GM18520 (cell line): ENCODE data around the gene NAPG.
"Not testable (repeated sequence)": the region's sequence is repeated elsewhere in the genome, so short reads cannot be mapped to it uniquely, and the experiment has no call there.

Experiments
- ATAC-seq: cut with Tn5 transposase; IDR thresholded peaks from one replicate; pipeline ENCODE4 v1.9.1; 2021; ENCODE audit not compliant: unreplicated experiment

NAPG gene

DNA sequence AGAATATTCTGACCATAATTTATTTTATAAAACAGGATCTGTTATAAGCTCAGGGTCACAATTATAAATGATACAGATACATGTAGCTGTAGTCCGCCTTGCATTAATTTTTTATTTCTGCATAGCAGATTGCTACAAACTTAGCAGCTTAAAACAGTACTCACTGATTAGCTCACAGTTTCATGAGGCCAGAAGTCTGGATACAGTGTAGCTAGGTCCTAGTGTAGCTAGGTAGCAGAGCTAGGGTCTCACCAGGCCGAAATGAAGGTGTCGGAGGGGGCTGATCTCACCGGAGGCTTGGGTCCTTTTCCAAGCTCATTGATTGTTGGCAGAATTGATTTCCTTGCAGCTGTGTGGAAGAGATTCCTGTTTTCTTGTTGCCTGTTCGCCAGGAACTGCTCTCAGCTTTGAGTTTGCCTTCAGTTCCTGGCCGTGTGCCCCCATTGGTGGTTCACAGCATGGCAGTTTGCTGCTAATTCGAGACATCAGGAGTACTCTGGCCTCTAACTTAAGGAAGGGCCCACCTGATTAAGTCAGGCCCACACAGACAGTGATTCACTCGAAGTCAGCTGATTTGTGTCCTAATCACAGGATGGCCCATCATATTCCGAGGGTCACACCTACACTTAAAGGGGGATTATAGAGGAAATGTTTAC lies 18.4 kb downstream of the NAPG start:
- no peak for ATAC-seq

DNA sequence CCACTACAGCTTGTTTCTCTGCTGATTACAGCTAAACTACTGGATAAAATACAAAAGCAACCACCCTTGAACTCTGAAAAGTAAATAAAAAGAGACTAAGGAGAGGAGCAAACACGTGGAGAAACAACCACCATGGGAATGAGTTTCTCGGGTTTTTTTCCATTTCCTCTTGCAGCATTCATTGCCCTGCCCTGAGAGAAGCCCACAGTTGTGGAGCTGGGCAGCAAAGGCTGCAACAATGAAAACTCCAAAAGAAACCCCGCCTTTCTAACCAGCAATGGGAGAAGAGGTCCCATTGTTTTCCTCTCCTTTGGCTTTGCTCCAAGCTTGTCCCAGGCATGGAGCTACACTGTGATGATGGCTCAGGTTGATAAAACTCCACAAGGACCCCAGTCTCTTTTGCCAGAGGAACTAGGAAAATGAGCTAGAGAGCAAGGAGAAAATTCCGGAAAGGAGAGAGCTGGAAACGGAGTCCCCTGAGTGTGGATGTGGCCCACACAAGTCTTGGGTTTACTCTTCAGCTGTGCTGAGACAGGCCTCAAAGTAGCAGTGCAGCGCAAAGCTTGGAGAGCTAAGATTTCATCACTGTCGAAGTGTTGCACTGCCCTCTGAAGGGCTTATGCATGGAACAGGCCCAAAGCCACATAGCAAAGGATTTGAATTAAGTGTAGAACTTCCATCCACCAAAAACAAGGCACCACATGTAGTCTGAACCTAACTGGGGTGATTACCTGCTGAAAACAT lies 20.9 kb downstream of the NAPG start:
- ATAC-seq = no peak

DNA sequence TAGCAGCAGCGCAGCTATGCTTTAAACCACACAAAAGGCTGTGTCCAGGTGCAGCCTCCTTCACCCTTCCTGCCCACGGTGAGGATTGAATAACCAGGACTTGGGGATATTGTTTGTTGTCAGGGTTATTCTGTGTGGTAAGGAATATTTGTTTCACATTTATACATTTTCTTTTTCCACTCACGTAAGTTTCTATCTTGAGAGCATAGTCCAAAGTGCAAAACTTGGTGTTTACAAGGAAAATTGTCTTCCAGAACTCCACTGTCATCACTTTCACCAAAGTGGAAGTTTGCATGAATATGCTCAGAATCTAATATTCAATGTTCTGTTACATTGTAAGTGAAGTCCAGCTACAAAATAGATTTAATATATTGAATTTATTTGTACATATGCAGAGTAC lies 26.4 kb downstream of the NAPG start:
- ATAC-seq = no peak

DNA sequence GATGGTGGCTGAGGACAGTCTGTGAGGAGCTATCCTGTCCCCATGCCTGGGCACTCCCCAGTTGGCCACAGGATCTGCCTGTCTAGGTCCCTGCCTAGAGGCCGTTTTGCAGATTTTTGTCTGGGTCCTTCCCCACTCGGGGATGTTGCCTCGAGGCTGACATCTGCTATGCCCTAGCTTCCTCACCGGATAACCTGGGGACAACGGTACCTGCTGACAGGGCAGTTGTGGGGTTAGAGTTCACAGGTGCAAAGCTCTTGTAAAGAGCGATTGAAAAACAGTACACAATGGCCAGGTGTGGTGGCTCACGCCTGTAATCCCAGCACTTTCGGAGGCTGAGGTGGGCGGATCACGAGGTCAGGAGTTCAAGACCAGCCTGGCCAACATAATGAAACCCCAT lies 30.4 kb downstream of the NAPG start:
- ATAC-seq = not testable (repeated sequence)

DNA sequence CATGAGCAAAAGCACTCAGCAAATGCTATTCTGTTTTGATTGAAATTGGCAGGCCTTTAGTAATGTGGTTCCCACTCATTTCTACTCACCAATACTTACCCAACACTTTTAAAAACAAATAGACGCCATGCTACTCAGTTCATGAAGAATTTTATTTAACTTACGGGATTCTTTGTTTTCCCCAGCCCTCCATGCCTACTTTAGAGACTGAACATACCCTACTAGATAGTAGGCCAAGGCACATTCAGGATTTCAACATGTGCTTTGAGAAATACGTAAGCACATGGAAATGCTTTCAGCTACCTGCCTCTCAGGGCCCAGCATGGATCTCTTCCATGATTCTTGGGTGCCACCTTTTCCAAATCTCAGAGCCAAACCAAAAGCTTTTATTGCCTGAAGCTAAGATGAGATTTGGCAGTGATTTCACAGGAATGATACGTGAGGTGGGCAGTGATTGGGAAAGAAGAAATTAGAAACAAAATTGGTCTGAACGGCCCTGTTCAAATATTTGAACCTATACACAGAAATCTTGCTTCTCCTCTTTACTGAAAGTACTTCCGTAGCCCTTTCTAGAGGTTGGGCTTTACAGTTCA lies 31.4 kb downstream of the NAPG start:
- no peak for ATAC-seq

DNA sequence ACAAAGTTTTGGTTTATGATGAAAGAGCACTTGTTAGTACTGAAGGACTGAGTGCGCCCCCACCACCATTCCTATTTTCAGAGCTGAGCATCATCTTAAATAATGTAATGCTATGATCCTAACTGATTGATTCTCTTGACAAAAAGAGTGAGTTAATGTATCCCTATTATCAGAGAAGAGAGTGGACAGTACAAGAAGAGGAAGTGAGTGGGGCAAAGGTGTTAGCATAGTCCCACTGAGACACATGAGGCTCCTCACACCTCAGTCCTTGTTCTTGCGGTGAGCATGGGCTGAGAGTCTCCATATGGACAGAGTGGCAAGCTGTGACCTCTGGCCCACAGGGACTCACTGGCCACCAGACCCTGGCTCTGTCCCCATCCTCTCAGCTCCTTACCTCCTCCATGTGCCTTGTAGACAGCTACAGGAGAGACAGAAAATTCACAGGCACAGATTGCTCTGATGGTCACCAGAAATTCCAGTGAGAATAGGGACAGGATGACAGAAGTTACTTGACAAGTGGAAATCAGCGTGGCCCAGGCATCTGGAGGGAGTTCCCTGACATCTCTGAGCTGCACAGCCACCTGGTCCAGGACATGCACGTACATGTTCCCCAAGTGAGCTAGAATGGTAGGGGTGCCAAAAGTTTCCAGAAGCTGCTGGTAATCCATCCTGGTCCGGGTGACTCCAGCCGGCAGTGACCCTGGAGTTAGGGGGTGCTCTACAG lies 32.6 kb downstream of the NAPG start:
- ATAC-seq = no peak

DNA sequence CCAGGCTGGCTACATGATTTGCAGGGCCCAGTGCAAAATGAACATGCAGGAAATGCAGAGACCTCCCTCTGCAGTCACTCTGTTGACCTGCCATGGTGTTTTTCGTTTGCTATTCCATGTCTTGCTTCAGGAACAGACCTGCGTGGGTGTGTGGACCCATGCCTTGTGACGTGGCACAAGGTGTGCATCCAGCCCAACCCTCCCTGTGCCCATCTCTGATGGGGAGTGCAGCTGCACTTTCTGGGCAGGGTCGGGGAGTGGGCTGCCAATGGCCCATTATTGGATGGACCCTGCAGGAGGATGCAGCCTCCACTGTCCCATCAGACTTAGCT lies 33.1 kb downstream of the NAPG start:
- ATAC-seq = no peak

DNA sequence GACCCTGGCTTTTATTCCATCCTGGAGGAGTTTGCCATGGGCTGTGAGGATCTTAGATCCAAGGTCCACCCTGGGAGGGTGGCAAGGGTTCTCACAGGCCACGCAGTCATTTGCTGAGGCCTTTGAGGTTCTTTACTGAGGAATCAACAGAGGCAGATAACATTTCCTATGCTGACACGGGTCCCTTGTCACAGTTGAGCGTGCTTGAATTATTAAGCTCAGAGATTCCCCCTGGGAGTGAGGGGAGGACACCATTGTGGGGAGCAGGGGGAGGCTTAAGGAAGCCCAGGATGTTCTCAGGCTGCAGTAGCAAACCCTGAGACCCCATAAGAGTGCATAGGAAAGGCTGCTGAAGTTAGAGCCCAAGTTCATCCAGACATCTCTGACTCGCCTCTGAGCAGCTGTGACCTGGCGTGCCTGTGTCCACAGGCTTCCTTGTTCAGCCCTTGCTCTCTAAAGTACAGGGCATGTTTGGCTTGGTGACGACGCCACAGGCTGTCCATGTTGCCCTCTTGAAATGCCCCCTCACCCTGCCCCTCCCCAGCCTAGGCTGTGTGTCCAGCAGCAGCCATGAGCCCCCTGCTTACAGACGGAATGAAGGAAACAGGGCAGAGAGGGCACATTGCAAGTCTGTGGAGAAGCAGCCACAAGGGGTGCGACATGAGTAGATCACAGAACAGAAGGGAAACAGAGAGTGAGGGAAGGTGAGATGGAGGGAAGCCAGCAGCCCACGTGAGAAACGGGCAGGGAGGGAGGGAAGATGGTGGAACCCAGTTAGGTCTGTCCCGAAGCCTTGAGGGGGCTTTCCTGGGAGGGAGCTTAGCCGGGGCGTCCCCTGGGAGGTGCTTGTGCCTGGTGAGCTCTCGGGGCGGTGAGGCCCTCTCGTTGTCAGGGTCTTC lies 34.0 kb downstream of the NAPG start:
- ATAC-seq = no peak

DNA sequence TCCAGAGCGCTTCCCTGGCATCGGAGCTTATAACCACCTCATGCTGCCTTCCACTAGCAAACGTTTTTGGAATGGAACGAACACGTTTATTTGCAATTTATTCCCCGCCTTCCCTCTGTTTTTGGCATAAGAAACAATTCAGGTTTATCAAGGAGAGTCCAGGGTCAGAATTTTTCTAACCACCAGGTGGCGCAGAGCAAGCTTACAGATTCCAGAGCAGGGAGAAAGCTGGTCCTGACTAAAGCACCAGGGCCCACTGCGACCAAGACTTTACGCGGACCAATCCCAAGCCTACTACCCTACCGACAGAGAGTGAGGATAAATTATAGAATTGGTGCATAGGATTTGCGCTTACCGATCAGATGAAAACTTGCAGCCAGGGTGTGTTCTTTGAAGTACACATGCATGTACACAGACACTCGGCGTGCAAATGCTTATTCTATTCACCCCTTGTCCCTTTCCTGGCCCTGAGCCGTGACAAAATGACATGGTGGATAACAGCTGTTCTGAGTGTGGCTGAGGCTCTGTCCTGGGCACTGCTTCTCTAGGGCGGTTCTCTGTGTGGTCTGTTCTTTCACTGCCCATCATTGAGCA lies 34.7 kb downstream of the NAPG start:
- no peak for ATAC-seq

DNA sequence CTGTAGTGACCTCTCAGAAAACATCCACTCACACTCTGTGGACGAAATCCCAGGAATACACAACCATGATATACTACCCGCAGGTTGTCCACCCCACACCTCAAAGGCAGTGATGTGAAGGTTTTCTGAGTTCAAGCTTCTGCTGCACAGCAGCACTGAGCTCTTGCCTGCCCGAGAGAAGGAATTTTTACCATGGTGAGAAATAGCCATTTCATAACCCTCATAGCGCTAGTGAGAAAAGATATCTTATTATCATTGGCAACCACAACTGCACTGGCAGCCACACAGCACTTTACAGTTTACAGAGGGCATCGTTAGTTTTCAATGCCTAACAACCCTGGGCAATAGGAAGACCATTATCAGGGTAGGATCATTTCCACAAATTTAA lies 36.9 kb downstream of the NAPG start:
- no peak for ATAC-seq

DNA sequence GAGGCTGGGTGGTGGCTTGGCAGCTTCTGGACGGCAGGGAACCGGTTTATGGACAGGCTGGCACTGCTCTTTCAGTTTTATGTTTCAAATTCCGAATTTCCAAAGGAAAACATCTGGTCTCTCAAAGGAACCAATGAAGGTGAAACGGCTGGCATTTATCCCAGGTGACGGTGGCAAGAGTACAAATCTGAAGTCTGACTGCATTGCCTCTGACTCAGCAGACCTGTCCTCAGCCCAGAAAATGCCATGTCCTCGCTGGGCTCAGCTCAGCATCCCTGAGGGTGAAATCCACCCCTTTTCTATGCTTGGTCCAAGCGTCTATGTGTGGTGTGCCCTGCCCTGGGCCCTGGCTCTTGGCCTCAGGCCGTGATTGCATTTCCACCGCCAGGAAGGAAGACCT lies 38.1 kb downstream of the NAPG start:
- no peak for ATAC-seq

DNA sequence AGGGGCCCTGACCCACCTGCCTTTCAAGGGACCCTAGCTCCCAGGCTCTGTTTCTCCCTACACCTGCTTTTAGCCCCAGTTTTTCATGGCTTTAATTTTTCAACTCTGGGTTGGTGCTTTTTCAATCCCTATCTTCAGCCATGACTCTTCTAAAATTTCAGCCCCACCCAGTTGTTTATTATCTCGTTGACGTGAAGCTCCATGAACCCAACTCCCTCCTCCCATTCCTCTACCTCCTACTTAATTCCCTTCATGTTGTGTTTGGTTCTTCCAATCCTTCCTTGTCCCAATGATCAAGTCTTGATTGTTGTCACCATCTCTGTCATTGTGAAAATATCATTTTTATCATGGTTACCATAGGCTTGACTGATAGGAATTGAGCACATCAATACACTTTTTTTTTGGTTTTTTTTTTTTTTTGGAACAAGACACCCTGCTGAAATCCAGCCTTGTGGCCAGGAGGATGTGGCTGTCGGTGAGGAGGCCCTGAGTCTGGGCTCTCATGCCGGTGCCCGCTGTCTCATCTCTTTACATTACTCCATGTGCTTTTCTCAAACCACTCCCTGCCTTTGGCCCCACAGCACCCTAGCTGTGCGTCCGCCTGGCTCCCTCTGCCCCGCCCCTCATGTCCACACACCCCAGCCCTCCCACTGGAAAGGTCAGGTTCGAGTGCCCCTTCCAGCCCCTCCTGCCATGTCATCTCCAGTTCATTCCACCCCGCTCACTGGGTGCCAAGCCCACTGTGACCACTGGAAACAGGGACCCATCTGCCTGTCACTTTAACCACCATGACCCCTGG lies 39.3 kb downstream of the NAPG start:
- no peak for ATAC-seq

DNA sequence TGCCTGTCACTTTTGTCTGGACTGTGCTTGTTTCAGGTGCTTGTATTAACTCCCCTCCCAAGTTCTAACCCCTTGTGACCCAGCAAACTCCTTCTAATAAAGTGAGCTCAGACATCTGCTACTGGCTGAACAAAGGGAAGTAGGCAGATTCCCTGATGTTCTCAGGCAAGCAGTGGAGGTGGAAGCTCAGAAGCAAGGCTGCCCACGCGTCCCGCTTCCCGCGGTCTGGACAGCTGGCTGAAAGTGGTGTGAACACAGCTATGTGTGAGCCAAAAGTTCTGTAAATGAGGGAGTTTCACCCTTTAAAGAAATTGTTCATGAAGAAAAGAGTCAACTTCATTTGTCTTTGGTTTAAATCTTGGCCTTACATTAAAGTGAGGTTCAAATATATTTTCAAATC lies 40.0 kb downstream of the NAPG start:
- ATAC-seq = no peak

DNA sequence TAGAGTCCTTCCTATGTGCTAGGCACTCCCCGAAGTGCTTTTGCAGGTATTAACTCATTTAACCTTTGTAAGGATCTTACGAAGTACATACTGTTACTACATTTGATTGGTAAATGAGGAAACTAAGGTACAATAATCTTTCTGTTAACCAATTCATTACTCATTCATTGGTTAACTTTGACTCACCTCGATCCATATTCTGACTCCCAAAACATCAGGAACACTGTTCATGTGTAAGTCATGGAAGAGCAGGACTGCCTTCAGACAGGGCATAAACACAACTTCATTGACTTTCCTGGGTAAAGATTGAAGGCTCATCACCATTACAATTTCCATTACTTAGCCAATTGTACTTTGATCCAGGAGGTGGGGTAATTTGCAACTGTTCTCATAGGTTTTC lies 40.6 kb downstream of the NAPG start:
- no peak for ATAC-seq

DNA sequence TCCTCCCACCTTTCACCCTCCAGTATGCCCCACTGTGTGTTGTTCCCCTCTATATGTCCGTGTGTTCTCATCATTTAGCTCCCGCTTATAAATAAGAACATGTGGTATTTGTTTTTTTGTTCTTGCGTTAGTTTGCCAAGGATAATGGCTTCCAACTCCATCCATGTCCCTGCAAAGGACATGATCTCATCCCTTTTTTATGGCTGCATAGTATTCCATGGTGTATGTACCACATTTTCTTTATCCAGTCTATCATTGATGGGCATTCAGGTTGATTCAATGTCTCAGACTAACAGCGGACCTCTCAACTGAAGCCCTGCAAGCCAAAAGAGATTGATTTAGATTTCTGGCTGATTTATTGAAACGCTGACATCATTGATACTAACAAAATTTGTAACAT lies 44.1 kb downstream of the NAPG start:
- ATAC-seq = not testable (repeated sequence)

DNA sequence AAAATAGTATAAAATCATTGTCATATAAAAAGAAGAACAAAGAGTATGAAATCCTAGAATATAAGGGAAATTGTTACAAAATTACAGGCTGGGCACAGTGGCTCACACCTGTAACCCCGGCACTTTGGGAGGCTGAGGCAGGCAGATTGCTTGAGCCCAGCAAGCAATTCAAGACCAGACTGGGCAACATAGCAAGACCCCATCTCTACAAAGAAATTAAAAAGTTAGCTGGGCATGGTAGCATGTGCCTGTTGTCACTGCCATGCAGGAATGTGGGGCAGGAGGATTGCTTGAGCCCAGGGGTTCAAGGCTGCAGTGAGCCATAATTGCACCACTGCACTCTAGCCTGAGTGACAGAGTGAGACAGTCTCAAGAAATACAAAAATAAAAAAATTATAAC lies 44.8 kb downstream of the NAPG start:
- no peak for ATAC-seq

DNA sequence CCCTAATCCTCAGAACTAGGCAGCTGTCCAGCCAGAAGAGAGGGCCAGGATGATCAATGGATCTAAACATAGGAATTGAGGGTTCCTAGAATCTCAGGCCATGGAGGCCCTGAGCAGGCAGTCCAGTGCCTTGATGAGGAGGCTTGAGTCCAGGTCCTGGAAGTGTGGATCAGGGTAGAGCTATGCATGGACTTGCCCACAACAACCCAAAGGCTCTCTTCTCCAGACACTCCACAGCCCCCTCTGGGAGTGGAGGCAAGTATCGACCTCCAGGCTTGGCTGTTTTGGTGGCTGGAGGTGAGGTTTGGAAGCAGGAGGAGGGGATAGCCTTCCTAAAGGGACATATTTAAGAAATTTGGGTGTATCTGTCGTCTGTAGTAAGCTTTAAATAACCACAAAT lies 45.7 kb downstream of the NAPG start:
- no peak for ATAC-seq

DNA sequence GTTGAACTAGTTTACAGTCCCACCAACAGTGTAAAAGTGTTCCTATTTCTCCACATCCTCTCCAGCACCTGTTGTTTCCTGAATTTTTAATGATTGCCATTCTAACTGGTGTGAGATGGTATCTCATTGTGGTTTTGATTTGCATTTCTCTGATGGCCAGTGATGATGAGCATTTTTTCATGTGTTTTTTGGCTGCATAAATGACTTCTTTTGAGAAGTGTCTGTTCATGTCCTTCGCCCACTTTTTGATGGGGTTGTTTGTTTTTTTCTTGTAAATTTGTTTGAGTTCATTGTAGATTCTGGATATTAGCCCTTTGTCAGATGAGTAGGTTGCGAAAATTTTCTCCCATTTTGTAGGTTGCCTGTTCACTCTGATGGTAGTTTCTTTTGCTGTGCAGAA lies 47.4 kb downstream of the NAPG start:
- not testable (repeated sequence) for ATAC-seq

DNA sequence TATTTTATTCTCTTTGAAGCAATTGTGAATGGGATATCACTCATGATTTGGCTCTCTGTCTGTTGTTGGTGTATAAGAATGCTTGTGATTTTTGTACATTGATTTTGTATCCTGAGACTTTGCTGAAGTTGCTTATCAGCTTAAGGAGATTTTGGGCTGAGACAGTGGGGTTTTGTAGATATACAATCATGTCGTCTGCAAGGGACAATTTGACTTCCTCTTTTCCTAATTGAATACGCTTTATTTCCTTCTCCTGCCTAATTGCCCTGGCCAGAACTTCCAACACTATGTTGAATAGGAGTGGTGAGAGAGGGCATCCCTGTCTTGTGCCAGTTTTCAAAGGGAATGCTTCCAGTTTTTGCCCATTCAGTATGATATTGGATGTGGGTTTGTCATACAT lies 48.6 kb downstream of the NAPG start:
- ATAC-seq = not testable (repeated sequence)
